CD4-positive, alpha-beta T cell treated with Interleukin-6 at 100 ng/mL for 8 hours (primary cell): ENCODE measurements around the gene NDUFV3.
"Not testable (repeated sequence)": the region's sequence is repeated elsewhere in the genome, so short reads cannot be mapped to it uniquely, and the experiment has no call there.

Source experiments
- DNase-seq: peaks from one replicate; pipeline ENCODE4 v3.0.0-alpha.2; 2020; ENCODE audit warnings: mixed read lengths, low spot score

NDUFV3 gene

DNA sequence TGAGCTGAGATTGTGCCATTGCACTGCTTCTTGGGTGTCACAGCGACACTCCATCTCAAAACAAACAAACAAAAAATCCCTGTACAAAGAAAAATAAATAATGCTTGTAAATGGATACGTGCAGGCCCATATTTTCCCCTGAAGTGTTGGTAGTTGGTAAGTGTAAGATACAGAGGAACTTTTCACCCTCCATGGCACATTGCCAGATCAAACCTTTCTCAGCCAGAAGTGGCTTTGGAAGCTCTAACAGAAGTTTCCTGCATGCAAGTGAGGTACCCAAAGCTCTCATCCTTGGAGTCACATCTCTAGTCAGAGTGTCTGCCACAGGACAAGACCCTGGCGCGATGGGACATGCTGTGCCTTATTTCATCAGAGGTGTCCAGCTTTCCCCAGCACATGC, 7.3 kb downstream of the NDUFV3 start:
- no peak for DNase-seq

DNA sequence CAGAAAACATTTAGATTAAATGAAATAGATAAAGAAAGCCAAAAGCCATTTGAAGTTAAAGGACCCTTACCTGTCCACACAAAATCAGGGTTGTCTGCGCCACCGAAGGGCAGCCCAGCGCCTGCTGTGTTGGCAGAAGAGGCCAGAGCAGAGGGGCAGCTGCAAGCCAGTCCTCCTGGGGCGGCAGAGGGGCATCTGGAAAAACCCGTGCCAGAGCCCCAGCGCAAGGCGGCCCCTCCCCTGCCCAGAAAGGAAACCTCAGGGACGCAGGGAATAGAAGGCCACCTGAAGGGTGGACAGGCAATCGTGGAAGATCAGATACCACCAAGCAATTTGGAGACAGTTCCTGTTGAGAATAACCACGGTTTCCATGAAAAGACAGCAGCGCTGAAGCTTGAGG, 10.7 kb downstream of the NDUFV3 start:
- no peak for DNase-seq

DNA sequence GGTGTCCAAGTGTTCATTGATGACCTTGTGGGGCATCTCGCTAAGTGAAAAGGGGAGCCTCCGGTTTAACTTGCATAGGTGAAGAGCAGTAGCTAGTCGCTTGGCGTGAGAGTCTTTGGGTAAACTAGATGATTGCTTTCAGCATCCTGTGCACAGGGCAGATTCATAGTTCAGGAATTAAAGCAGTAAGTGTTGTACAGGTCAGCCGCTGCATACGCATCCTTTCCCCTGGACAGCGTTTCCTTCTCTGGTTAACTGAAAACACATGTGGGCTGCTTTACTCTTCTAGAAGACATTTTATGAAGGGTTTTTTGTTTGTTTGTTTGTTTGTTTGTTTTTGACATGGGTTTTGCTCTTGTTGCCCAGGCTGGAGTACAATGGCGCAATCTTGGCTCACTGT, 12.1 kb downstream of the NDUFV3 start:
- DNase-seq, result no peak

DNA sequence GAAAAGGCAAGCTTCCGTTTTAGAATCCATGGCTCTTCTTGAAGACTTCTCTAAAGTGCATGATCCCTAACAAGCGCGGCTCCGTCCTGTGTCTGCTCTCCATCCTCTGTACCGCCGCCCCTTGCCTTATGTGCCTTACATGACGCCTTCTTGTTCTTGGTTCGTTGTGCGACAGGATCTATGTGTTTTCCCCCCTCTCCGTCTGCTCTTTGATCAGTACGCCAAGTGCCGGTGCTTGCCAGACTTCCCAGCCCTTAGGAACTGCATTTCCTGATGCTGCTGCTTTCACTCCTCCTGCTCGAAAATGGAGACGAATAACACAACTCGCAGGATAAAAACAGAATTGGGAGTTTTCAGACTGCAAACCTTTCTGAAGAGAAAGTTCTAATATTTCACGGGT, 13.1 kb downstream of the NDUFV3 start:
- no peak for DNase-seq

DNA sequence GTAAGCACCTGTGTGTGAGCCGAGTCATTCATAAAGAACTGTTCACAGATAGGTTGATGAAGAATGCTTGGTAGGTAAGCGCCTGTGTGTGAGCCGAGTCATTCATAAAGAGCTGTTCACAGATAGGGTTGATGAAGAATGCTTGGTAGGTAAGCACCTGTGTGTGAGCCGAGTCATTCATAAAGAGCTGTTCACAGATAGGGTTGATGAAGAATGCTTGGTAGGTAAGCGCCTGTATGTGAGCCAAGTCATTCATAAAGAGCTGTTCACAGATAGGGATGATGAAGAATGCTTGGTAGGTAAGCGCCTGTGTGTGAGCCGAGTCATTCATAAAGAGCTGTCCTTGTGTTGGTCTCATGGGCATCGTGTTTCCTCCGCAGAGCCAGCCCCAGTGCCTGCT, 15.4 kb downstream of the NDUFV3 start:
- DNase-seq, result not testable (repeated sequence)

DNA sequence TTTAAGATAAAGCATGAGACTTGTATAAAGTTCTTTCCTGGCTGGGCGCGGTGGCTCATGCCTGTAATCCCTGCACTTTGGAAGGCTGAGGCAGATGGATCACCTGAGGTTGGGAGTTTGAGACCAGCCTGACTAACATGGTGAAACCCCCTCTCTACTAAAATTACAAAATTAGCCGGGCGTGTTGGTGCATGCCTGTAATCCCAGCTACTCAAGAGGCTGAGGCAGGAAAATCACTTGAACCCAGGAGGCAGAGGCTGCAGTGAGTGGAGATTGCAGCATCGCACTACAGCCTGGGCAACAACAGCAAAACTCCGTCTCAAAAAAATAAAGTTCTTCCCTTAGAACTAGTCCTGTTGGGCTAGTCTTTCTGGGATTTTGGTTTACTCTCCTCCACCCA, 18.8 kb downstream of the NDUFV3 start:
- not testable (repeated sequence) for DNase-seq

DNA sequence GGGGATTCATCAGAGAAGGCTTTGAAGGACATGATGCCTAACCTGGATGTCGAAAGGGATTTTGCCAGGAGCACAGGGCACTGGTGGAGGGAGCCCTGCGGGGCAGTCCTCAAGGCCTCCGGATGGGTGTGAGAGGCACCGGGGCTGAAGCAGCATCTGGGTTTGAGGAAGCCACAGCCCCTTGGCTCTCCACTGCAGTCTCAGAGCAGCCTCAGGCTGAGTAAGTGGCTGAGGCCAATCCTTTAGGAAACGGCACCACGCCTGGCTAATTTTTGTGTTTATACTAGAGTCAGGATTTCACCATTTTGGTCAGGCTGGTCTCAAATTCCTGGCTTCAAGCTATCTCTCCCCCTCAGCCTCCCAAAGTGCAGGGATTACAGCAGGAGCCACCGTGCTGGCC, 20.4 kb downstream of the NDUFV3 start:
- no peak for DNase-seq

DNA sequence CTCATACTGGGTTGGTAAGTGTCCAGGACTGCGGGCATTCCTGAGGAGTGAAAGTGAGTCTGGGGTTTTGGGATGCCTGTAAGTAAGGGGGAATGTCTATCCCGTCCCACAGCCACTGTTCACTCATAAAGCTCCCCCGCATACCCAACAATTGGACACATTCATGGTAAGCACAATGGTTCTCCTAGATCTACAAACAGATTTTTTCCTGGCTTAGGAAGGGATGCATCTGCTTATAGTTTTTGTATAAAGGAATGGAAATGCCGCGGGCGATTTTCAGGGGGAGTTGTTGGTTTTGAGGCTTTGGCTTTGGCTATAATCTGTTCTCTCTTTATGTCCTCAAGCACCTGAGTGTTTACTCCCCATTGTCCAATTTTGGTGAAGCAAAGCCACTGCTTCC, 25.2 kb downstream of the NDUFV3 start:
- DNase-seq, result no peak

DNA sequence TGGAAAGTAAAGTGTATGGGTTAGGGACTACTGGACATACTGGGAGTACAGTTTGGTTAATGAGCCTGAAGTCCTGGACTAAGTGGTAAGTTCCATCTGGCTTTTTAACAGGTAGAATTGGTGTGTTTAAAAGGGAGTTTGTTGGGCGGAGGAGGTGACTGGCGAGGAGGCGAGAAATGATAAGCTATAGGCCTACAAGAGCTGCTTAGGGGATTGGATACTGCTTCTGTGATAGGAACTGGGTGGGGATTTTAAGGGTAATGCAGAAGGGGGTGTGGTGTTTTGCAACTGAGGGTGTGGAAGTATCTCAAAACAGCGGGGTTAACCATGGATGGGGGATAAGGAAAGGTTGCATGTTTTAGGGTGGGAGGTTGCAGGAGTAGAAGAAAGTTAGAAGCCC, 28.8 kb downstream of the NDUFV3 start:
- DNase-seq, result no peak

DNA sequence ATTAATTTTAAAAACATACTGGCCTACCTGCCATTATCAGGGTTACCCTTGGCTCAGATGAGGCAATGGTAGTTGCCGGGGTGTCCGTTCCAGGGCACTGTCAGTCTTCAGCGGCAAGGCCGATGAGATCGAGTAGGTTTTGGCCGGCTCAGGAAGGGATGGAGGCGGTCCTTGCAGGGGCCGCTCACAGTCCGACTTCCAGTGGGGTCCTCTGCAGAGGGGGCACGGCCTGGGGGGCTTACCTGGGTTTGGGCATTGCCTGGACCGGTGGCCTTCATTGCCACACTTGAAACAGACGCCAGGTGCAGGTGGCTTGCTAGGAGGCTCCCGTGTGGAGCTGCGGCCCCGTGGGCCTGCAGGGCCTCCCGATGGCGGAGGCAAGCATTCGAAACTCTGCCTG, 29.8 kb downstream of the NDUFV3 start:
- no peak for DNase-seq

DNA sequence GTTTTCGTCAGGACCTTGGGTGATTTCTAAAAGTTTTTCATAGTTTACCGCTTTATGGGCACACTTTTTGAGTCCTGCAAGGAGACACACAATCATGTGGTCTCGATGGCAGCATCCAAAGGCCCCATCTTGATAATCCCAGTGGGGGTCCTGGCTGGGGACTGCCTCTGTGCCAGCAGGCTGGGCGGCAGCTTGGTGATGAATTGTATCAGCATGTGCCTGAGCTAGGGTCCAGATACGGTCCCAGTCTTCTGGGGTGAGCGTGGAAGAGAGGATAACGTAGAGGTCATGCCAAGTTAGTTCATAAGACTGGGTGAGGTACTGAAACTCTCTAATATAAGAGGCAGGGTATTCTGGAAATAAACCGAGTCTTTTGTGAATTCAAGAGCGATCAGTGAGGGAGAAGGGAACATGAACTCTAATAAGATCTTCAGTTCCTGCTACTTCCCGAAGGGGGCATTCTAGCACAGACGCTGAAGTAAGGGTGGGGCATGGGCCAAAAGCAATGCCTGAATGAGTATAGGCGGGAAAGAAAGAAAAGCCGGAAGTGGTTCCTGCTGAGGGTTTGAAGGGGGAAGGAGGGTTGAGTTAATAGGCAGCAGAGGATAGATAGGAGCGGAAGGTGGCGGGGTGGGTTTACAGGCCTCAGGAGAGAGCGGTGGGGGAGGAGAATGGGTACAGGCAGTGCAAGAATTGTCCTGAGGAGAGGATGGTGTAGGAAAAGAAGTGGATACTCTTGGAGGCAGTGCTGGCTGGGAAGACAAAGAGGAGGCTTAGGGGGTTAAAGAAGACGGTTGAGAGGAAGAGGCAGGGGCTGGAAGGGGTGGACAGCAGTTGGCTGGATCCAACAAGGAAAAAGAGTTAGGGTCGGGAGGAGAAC, 30.7 kb downstream of the NDUFV3 start:
- DNase-seq, result peak; percentile 78

DNA sequence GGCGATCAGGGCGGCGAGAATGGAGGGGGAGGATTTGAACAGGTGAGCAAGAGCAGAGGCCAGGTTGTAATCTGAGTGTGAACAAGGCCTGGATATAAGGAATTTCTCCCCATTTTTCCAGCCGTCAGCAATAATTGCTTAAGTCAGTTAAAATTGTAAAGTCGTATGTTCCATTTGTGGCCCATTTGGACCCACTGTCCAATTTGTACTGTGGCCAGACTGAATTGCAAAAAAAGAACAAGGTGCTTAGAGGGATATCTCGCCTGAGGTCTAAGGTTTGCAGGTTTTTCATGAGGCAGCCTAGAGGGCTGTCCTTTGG, 31.3 kb downstream of the NDUFV3 start:
- DNase-seq, result no peak

DNA sequence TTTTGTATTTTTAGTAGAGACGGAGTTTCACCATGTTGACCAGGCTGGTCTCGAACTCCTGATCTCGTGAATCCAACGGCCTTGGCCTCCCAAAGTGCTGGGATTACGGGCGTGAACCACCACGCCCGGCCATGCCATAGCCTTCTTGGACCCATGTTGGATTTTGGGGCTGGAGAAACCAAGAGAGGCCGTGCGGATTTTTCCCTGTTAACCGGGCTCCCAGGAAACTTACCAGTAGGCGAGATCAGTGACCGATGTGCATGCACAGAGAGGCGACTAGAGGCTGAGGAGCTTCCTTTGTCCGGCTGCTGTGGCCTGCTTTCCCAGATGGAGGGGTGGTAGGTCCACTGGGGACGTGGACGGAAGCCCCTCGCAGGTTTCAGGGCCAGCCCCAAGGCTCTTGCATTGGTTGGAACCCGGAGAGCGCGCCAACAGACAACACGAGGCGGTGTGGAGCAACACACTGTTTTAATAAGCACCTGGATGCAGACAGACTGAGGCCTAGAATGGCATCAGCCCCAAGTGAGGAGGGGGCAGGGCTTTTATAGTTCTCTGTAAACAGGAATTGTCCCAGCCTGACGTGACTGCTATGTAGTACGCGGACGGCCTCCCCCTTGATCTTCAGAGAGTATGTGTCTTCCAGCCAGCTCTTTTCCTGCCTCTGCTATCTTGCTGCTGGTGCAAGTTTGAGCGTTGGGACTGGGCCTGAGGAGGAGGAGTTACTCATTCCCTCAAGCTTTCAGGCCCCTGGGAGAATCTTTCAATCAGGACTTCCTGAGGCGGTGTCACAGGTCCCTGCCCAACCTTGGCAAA, 32.2 kb downstream of the NDUFV3 start, which contains the start of gene ERVH48-1:
Gene ERVH48-1 (minus strand): TSS at position 517 of the 813 bp plus-strand sequence. CDS start 6,624 bp downstream, outside the sequence.
- DNase-seq, result peak; percentile 27

DNA sequence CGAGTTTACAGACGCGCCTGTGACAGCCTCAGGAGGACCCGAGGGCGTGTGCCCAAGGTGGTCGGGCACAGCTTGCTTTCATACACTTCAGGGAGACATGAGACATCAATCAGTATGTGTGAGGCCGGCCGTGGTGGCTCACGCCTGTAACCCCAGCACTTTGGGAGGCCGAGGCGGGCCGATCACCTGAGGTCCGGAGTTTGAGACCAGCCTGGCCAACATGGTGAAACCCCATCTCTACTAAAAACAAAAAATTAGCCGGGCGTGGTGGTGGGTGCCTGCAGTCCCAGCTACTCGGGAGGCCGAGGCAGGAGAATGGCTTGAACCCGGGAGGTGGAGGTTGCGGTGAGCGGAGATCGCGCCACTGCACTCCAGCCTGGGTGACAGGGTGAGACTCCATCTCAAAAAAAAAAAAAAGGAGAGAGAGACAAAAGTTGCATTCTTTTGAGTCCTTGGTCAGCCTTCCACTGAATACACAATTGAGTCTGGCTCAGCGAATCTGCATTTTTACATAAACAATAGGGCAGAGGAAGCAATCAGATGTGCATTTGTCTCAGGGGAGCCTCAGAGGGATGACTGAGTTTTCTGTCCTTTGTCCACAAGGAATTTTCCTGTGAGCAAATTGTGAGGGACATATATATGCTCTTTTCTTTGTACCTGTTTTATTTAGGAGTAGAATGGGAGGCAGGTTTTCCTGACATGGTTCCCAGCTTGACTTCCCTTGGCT, 34.5 kb downstream of the NDUFV3 start:
- DNase-seq, result not testable (repeated sequence)

DNA sequence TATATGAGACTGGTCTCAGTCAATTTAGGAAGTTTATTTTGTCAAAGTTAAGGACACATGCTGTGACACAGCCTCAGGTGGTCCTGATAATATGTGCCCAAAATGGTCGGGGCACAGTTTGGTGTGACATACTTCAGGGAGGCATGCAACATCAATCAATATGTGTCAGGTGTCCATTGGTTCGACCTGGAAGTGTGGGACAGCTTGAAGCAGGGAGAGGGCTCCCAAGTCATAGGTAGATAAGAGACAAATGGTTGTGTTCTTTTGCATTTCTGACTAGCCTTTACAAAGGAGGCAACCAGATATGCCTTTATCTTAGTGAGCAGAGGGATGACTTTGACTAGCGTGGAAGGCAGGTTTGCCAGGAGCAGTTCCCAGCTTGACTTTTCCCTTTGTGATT, 36.9 kb downstream of the NDUFV3 start:
- no peak for DNase-seq

DNA sequence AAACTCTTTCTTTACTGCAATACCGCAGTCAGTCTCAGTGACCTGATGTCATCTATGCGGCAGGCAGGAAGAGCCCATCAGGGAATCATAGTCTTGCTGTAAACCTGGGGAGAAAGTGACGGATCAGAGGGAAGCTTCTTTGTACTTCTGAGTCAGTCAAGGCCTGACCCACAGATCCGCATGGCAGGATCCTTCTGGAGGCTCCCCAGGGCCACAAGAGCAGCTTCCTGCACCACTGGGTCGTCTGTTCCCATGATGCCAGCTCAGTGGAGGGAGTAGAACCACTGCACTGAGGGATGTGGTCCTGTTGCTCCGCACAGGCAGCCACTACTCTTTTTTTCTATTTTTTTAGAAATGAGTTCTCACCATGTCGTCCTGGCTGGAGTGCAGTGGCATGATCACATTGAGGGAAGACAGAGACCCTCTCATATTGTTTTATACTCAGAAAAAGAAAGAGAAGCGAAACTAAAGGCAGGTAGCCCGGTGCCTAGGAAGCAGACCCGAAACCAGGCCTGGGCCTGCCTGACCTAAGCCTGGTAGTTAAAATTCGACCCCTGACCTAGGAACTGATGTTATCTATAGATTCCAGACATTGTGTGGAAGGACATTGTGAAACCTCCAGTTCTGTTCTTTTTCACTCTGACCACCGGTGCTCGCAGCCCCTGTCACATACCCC, 38.6 kb downstream of the NDUFV3 start:
- DNase-seq, result no peak

DNA sequence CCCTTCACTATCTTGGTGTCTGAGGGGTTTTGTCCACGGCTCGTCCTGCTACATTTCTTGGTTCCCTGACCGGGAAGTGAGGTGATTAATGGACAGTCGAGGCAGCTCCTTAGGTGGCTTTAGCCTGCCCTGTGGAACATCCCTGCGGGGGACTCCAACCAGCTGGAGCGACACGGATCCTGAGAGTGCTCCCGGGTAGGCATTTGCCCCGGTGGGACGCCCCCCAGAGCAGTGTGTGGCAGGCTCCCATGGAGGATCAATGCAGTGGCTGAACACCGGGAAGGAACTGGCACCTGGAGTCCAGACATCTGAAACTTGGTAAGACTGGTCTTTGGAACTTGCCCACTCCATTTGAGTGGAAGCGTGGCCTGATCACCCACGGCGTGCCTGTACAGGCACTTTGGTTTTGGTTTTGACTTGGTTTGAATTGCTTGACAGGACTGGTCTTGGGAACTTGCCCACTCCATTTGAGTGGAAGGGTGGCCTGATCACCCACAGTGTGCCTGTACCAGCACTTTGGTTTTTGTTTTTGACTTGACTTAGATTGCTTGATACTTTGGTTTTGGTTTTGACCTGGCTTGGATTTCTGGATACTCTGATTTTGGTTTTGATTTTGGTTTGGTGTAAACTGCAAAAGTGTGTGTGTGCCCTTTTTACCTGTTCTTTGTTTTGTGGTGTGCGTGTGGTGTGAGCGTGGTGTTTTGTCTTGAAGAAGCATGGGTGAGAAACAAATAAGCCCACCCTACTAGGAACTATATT, 39.4 kb downstream of the NDUFV3 start:
- DNase-seq, result not testable (repeated sequence)

DNA sequence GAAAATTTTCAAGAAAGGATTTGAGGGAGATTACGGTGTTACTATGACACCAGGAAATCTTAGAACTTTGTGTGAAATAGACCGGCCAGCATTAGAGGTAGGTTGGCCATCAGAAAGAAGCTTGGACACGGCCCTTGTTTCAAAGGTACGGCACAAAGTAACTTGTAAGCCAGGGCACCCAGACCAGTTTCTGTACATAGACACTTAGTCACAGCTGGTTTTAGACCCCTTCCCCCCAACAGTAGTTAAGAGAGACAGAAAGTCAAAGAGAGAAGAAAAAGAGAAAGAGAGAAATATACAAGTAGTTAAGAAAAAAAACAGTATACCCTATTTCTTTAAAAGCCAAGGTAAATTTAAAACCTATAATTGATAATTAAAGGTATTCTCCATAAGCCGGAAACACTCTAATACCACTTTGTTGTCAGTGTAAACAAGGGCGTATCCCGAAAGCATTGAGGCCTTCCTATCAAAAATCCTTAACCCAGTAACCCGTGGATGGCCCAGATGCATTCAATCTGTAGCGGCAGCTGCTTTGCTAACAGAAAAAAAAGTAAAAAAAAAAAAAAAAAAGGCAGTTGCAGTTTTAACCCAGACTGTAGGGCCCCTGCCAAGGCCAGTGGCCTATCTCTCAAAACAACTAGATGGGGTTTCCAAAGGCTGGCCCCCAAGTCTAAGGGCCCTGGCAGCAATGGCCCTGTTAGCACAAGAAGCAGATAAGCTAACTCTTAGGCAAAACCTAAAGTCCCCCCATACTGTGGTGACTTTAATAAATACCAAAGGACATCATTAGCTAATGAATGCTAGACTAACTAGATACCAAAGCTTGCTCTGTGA, 40.2 kb downstream of the NDUFV3 start:
- not testable (repeated sequence) for DNase-seq

DNA sequence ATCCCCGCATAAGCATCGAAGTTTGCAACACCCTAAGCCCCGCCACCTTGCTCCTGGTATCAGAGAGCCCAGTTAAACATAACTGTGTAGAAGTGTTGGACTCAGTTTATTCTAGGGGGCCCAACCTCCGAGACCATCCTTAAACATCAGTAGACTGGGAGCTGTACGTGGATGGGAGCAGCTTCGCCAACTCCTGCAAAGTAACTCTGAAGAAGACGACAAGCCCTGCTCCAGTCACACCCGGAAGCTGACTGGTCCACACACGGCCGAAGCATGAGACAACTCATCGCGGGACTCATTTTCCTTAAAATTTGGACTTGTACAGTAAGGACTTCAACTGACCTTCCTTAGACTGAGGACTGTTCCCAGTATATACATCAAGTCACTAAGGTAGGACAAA, 40.9 kb downstream of the NDUFV3 start:
- not testable (repeated sequence) for DNase-seq

DNA sequence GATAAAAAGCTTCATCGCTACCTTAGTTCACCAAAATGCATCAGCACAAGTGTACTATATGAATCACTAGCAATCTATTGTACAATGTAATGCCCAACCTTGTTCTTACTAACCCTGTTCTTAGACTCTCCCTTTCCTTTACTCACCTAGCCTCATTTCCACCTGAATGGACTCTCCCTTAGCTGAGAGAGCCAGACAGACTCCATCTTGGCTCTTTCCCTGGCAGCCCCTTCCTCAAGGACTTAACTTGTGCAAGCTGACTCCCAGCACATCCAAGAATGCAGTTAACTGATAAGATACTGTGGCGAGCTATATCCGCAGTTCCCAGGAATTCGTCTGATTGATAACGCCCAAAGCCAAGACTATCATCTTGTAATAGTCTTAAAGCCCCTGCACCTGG, 43.3 kb downstream of the NDUFV3 start:
- not testable (repeated sequence) for DNase-seq
